HEK293 (cell line): Measurements from ENCODE around the gene C4BPB.

ENCODE experiments used
- ZFP37 ChIP-seq: fragments of 450-650 bp; formaldehyde crosslinking; IDR thresholded peaks from 2 replicates; pipeline ENCODE4 v1.5.1; 2016; ENCODE audit warnings: missing biosample characterization, missing genetic modification characterization
- ZNF132 ChIP-seq: fragments of 450-650 bp; formaldehyde crosslinking; IDR thresholded peaks from 2 replicates; pipeline ENCODE4 v1.5.1; 2017; ENCODE audit warnings: missing biosample characterization, missing genetic modification characterization, borderline replicate concordance
- ZNF548 ChIP-seq: fragments of 450-650 bp; formaldehyde crosslinking; IDR thresholded peaks from 2 replicates; pipeline ENCODE4 v1.5.1; 2016; ENCODE audit warnings: missing biosample characterization, missing genetic modification characterization
- TF ChIP-seq, protein P1 (sequence below): fragments of 450-650 bp; formaldehyde crosslinking; IDR thresholded peaks from 2 replicates; pipeline ENCODE4 v1.5.1; 2016; ENCODE audit warnings: missing biosample characterization, missing genetic modification characterization
- TF ChIP-seq, protein P2 (sequence below): fragments of 450-650 bp; formaldehyde crosslinking; IDR thresholded peaks from 2 replicates; pipeline ENCODE4 v1.5.1; 2016; ENCODE audit warnings: missing biosample characterization, missing genetic modification characterization, low read depth

DNA sequence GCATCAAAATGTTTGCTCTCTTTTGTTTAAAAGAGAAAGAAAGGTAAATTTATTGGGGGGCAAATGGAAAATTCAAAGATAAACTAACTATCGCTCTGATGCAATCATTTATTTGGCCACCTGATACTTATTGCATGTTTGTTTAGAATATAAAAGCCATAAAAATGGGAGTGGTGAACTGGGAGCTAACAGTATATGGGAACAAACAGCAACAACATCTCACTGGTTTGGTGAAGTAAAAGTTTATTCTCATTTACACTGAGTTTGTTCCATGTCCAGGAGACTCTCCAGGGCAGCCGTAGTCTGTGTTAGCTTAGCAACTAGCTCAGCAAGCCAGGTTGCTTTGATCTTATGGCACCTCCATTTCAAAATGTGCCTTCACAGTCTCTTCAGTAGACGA, 35.7 kb downstream of the C4BPB start:
- TF ChIP-seq ZFP37 (tag by site-specific recombination): no peak
- TF ChIP-seq, protein P1, sequence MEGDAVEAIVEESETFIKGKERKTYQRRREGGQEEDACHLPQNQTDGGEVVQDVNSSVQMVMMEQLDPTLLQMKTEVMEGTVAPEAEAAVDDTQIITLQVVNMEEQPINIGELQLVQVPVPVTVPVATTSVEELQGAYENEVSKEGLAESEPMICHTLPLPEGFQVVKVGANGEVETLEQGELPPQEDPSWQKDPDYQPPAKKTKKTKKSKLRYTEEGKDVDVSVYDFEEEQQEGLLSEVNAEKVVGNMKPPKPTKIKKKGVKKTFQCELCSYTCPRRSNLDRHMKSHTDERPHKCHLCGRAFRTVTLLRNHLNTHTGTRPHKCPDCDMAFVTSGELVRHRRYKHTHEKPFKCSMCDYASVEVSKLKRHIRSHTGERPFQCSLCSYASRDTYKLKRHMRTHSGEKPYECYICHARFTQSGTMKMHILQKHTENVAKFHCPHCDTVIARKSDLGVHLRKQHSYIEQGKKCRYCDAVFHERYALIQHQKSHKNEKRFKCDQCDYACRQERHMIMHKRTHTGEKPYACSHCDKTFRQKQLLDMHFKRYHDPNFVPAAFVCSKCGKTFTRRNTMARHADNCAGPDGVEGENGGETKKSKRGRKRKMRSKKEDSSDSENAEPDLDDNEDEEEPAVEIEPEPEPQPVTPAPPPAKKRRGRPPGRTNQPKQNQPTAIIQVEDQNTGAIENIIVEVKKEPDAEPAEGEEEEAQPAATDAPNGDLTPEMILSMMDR (tag by site-specific recombination): no peak
- TF ChIP-seq ZNF132 (tag by site-specific recombination): no peak
- no peak for TF ChIP-seq ZNF548 (tag by site-specific recombination)
- TF ChIP-seq, protein P2, sequence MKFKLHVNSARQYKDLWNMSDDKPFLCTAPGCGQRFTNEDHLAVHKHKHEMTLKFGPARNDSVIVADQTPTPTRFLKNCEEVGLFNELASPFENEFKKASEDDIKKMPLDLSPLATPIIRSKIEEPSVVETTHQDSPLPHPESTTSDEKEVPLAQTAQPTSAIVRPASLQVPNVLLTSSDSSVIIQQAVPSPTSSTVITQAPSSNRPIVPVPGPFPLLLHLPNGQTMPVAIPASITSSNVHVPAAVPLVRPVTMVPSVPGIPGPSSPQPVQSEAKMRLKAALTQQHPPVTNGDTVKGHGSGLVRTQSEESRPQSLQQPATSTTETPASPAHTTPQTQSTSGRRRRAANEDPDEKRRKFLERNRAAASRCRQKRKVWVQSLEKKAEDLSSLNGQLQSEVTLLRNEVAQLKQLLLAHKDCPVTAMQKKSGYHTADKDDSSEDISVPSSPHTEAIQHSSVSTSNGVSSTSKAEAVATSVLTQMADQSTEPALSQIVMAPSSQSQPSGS (tag by site-specific recombination): no peak
